GM23248 (cell line): ENCODE measurements around the gene TM9SF1.
"Not testable (repeated sequence)": the region's sequence is repeated elsewhere in the genome, so short reads cannot be mapped to it uniquely, and the experiment has no call there.

Source experiments
- EZH2 ChIP-seq: fragments of 200-600 bp; sonication (generic); IDR thresholded peaks from 2 replicates; pipeline ENCODE4 v1.6.1; 2018; ENCODE audit warnings: antibody characterized with exemption, mild to moderate bottlenecking; ENCODE audit not compliant: insufficient read depth, poor library complexity, severe bottlenecking
- EZH2phosphoT487 ChIP-seq: fragments of 200-600 bp; sonication (generic); IDR thresholded peaks from 2 replicates; pipeline ENCODE4 v1.6.1; 2018; ENCODE audit warnings: antibody characterized with exemption, moderate library complexity, mild to moderate bottlenecking, low read depth; ENCODE audit not compliant: insufficient read depth

GRCh38 chr14:24222987-24223386 is 27.7 kb upstream of the TM9SF1 start:
- TF ChIP-seq EZH2, EZH2phosphoT487: not testable (repeated sequence)
